DMS79 (cell line): ENCODE results near the gene CCNI.
A peak's percentile ranks its signal among the peaks of the same experiment; 100 is the strongest.

Source experiments
- DNase-seq: peaks from one replicate; lab custom pipeline; 2025; lab: John Stamatoyannopoulos, UW

Gene CCNI

DNA sequence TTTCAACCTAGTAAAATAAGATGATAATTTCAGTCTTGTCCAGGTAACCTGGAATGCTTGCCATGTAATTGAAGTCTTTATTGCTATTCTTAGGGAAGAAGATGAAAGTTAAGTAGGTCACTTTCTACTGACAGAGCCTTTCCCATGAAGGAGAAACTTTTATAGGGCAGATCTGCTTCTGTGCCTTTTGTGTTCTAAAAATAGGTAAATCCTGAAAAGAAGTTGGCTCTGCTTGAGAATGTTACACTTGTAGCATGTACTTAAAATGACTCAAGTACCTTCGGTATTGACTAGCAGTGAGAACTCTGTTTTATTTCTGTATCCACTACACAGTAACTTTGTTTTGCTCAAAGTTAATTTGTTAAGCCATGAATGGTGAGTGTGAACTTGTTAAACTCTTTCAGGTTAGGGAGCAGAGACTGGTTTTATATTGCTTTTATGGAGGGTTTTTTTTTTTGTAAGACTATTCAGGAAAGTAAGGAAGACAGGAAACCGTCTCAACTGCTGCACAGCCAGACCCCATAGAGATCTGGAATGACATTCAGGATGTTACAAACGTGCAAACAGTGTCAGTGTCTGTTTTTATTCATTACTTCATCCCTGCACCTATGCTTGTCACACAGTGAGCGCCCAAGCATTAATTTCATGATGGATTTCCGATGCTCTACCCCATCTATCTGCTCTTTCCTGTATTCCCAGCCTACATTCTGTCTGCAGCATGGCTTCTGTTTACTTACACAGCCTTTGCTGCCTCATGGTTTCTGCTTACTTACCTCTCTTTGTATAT, 73.3 kb downstream of the CCNI start:
- no peak for DNase-seq

DNA sequence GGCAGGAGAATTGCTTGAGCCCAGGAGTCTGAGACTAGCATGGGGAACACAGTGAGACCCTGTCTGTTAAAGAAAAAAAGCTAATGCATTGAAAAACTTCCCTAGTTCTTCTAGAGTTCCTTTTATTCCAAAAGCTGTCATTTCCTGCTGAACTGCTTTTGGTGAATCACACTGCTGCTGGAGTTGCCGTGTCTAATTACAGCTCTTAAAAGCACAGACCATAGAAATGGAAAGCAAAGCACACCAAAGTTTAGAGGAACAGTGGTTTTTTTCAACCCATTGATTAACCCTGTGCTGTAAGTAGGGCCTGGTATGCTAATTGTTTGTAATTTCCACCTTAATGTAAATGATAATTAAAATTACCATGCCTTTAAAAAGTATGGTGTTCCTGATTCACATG, 73.9 kb downstream of the CCNI start:
- DNase-seq: peak; percentile 59

DNA sequence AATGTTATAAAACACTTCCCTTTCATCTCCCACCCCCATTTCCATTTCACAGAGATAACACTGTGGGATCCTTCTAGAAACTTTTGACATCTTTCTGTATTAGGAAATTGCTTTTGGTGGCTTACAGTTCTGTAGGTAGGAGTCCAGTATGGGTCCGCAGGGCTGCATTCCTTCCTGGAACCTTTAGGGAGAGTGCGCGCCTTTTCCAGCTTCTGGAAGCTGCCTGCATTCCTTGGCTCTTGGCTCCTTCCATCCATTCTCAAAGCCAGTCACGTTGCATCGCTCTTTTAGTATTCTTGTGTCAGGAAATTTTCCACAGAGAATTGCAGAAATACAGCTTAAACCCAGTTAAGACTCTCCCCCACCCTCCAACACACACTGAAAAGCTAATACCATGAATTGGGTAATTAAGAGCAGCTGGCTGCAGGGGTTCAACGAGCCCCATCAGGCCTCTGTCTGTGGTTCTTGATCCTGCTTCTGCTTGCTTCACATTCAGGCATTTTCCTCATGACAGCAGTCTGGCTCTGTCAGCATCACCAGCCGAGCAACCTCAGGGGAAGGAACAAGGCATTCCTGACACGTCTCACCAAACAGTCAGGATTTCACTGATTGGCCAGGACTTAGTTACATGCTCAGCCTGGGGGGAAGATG, 77.4 kb downstream of the CCNI start:
- no peak for DNase-seq

DNA sequence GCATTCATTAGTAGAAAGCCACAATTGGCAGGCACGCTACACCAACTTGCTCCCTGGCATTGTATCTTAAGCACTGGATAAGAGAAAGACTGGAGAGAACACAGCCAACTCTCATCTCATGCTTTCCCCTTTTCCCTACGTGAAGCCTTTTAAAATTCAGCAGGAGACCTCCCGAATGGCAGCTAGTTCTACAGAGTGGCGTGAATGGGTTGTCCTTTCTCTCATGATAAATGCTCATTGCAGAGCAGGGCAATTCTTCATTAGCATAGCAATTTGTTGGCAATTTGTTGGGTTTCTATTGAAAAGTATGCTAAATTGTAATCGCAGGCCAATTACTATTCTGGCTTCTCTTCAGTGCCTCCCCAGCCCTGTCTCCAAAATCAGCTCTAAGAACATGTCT, 78.3 kb downstream of the CCNI start:
- DNase-seq: no peak
